IMR-90 (cell line): ENCODE data around the gene C5. TPM values are rescaled to one million over a fixed set of nuclear protein-coding genes. Genes with fewer than 3 reads are reported as not detected.

Experiments
- ATAC-seq: fragments of 200-7000 bp; cut with Tn5 transposase; 2 replicates; pipeline ENCODE4 v1.9.1; 2020; ENCODE audit warnings: low read depth, mild to moderate bottlenecking, moderate library complexity
- BruUV-seq: library from RNA; stranded (reverse); fragments of 400-500 nt; replicated peaks from 2 replicates; lab custom pipeline; 2021; lab: Mats Ljungman, UMichigan
- CTCF ChIA-PET: fragments of 300-600 bp; formaldehyde crosslinking; extraction: SDS; loops from one replicate; lab custom pipeline; 2021; ENCODE audit warnings: antibody characterized with exemption; lab: Yijun Ruan, JAX
- POLR2A ChIA-PET: fragments of 300-600 bp; sonication (Branson Sonifier 250); formaldehyde crosslinking; loops from one replicate; lab custom pipeline; 2022; ENCODE audit warnings: antibody characterized with exemption; ENCODE audit not compliant: unreplicated experiment; lab: Charles Lee
- DNase-seq: peaks from one replicate; pipeline ENCODE4 v3.0.0; 2013
- H2AFZ ChIP-seq: replicated peaks from 2 replicates; pipeline ENCODE3; 2013; ENCODE audit warnings: low read length, mild to moderate bottlenecking; ENCODE audit not compliant: poor library complexity
- H2AK5ac ChIP-seq: 2 replicates; pipeline ENCODE4 v1.6.1; 2013; ENCODE audit warnings: low read depth, low read length, inconsistent platforms
- H2AK9ac ChIP-seq: replicated peaks from 2 replicates; pipeline ENCODE3; 2013; ENCODE audit warnings: mild to moderate bottlenecking, low read depth, low read length, moderate library complexity; ENCODE audit not compliant: poor library complexity
- H2BK120ac ChIP-seq: 2 replicates; pipeline ENCODE4 v1.6.1; 2013; ENCODE audit warnings: low read depth, low read length, inconsistent platforms
- H2BK15ac ChIP-seq: 3 replicates; pipeline ENCODE4 v1.6.1; 2013; ENCODE audit warnings: low read depth, low read length, inconsistent platforms
- H2BK20ac ChIP-seq: 2 replicates; pipeline ENCODE4 v1.6.1; 2013; ENCODE audit warnings: low read depth, mild to moderate bottlenecking, inconsistent platforms, low read length, moderate library complexity
- H2BK5ac ChIP-seq: 2 replicates; pipeline ENCODE4 v1.6.1; 2013; ENCODE audit warnings: mild to moderate bottlenecking, low read depth, low read length, inconsistent platforms; ENCODE audit not compliant: poor library complexity, severe bottlenecking
- H3K14ac ChIP-seq: replicated peaks from 2 replicates; pipeline ENCODE4 v1.6.1; 2013; ENCODE audit warnings: low read depth, low read length, inconsistent platforms
- H3K18ac ChIP-seq: 2 replicates; pipeline ENCODE4 v1.6.1; 2013; ENCODE audit warnings: low read depth, low read length, control low read depth
- H3K23ac ChIP-seq: 2 replicates; pipeline ENCODE4 v1.6.1; 2013; ENCODE audit warnings: low read depth, low read length, inconsistent platforms
- H3K27ac ChIP-seq: 2 replicates; pipeline ENCODE4 v1.5.1; 2013; ENCODE audit warnings: mild to moderate bottlenecking, control low read depth, low read length; ENCODE audit not compliant: insufficient read depth
- H3K27me3 ChIP-seq: 2 replicates; pipeline ENCODE4 v1.6.1; 2013; ENCODE audit warnings: low read length; ENCODE audit not compliant: control insufficient read depth, insufficient read depth
- H3K36me3 ChIP-seq: 2 replicates; pipeline ENCODE4 v1.6.1; 2013; ENCODE audit warnings: low read length, mixed read lengths; ENCODE audit not compliant: control insufficient read depth, insufficient read depth
- H3K4ac ChIP-seq: 2 replicates; pipeline ENCODE4 v1.6.1; 2013; ENCODE audit warnings: low read depth, low read length, inconsistent platforms
- H3K4me1 ChIP-seq: 2 replicates; pipeline ENCODE4 v1.6.1; 2013; ENCODE audit warnings: low read length, mixed read lengths; ENCODE audit not compliant: control insufficient read depth, insufficient read depth
- H3K4me2 ChIP-seq: 2 replicates; pipeline ENCODE4 v1.6.1; 2013; ENCODE audit warnings: low read depth, mild to moderate bottlenecking, control low read depth, low read length, moderate library complexity
- H3K4me3 ChIP-seq: 2 replicates; pipeline ENCODE4 v1.5.1; 2013; ENCODE audit warnings: low read depth, mild to moderate bottlenecking, control low read depth, low read length, moderate library complexity; ENCODE audit not compliant: insufficient read depth
- H3K56ac ChIP-seq: 2 replicates; pipeline ENCODE4 v1.6.1; 2013; ENCODE audit warnings: low read length, inconsistent platforms; ENCODE audit not compliant: insufficient read depth; ENCODE audit errors: extremely low read depth
- H3K79me1 ChIP-seq, 2 experiments: 2 replicates each; pipeline ENCODE4 v1.6.1; 2013; ENCODE audit warnings: low read length in 2 of 2, inconsistent platforms in 1 of 2, low read depth in 1 of 2
- H3K9ac ChIP-seq: 2 replicates; pipeline ENCODE4 v1.6.1; 2013; ENCODE audit warnings: low read depth, low read length, control low read depth
- H3K9me1 ChIP-seq: 2 replicates; pipeline ENCODE4 v1.6.1; 2013; ENCODE audit warnings: low read length, inconsistent platforms; ENCODE audit not compliant: insufficient read depth
- H3K9me3 ChIP-seq: 2 replicates; pipeline ENCODE4 v1.6.1; 2013; ENCODE audit warnings: low read length; ENCODE audit not compliant: control insufficient read depth, insufficient read depth
- H4K20me1 ChIP-seq: 2 replicates; pipeline ENCODE4 v1.6.1; 2013; ENCODE audit warnings: low read length, inconsistent platforms; ENCODE audit not compliant: insufficient read depth
- H4K5ac ChIP-seq: 2 replicates; pipeline ENCODE4 v1.6.1; 2013; ENCODE audit warnings: mild to moderate bottlenecking, low read depth, low read length, control low read depth
- H4K8ac ChIP-seq, 2 experiments: 2 replicates each; pipeline ENCODE4 v1.6.1; 2013; ENCODE audit warnings: low read depth in 2 of 2, low read length in 2 of 2, control low read depth in 1 of 2, inconsistent platforms in 1 of 2
- H4K91ac ChIP-seq: 2 replicates; pipeline ENCODE4 v1.6.1; 2013; ENCODE audit warnings: low read depth, low read length, inconsistent platforms; ENCODE audit not compliant: insufficient read depth
- RAD21 ChIP-seq: IDR thresholded peaks from 2 replicates; pipeline ENCODE4 v1.6.1; 2012; ENCODE audit warnings: low read length, improper control_type of control experiment
- WGBS, 2 experiments: methylation state at CpG; one replicate each; pipeline versions ENCODE4 v1.1.5 to v1.1.7; 2013; ENCODE audit warnings: missing lambda C conversion rate in 2 of 2; ENCODE audit not compliant: insufficient read length in 1 of 2; ENCODE audit errors: extremely low coverage in 2 of 2; 5-methylcytosine and 5-hydroxymethylcytosine counted together
- dilution Hi-C: fragments of 300-500 bp; cut with HindIII; formaldehyde crosslinking; loops from one replicate; pipeline ENCODE4 v1.14.3; 2018; ENCODE audit warnings: low sequenced_read_pairs; ENCODE audit not compliant: unreplicated experiment
- in situ Hi-C: fragments of 300-500 bp; cut with MboI; formaldehyde crosslinking; loops from 3 replicates; pipeline ENCODE4 v1.14.3; 2019; ENCODE audit warnings: low sequenced_read_pairs, inconsistent platforms, mixed read lengths
- intact Hi-C: fragments of 100-400 bp; cut with micrococcal nuclease; formaldehyde crosslinking; loops from 2 replicates; pipeline ENCODE4 v1.10.0; 2022
- polyA plus RNA-seq, 3 experiments: library from polyadenylated mRNA; depleted of rRNA; stranded (reverse); fragments of >200 nt; gene quantifications; 2 replicates each; pipeline ENCODE4 v1.2.3, GENCODE V29; 2012; ENCODE audit warnings: low replicate concordance in 1 of 3
- total RNA-seq: library from RNA; depleted of rRNA; stranded (reverse); fragments of >200 nt; gene quantifications from 2 replicates; pipeline ENCODE4 v1.2.3, GENCODE V29; 2012

Gene C5
- total and polyA plus RNA-seq, 2 of the 4 experiments (the other 2 are of a cell fraction) = 1.5 to 2.3 TPM

- no peak for TF ChIP-seq RAD21
- dilution Hi-C loops = no loop called here
These were observed 84.6 kb downstream of the C5 start for GRCh38 chr9:120965344-120966012.

More at GRCh38 chr9:120965344-120966012, 84.6 kb downstream of the C5 start:
- no peak overlapping the region for H2AK5ac ChIP-seq
- no peak overlapping the region for H2AK9ac ChIP-seq
- H3K9me3 ChIP-seq = no peaks in the 10 kb centered on the region
- WGBS, 2 experiments = no CpG with 5 or more reads among the region's 4 CpGs
- peaks cover 1% of the 10 kb centered on the region for H3K4me1 ChIP-seq
- no peak overlapping the region for H3K18ac ChIP-seq
- H3K4ac ChIP-seq = no peak overlapping the region
- H2BK20ac ChIP-seq = no peak overlapping the region
- CTCF ChIA-PET = interaction anchor here (1.1 to 1.2 kb wide), 2 partner anchors 11 to 20 kb away, joined by 3 read pairs; no protein-coding TSS in a partner anchor
- H3K79me1 ChIP-seq = no peaks in the 10 kb centered on the region
- H4K91ac ChIP-seq = no peak overlapping the region
- no peaks in the 10 kb centered on the region for H3K27me3 ChIP-seq
- ATAC-seq (no peak), DNase-seq (no peak)
- no peak overlapping the region for H3K9ac ChIP-seq
- no peaks in the 10 kb centered on the region for H4K20me1 ChIP-seq
- H2AFZ ChIP-seq = no peak overlapping the region
- POLR2A ChIA-PET = no interaction called here
- H3K56ac ChIP-seq = no peak overlapping the region
- no peaks in the 10 kb centered on the region for H3K36me3 ChIP-seq
- H2BK15ac ChIP-seq = no peak overlapping the region
- no peak overlapping the region for H3K23ac ChIP-seq
- H4K5ac ChIP-seq = no peak overlapping the region
- peaks cover 2% of the 10 kb centered on the region; the same call in 1 of the 2 replicates for H3K9me1 ChIP-seq
- intact Hi-C loops = no loop called here
- H3K14ac ChIP-seq = no peak overlapping the region
- no peak overlapping the region for H2BK120ac ChIP-seq
- BruUV-seq = no TSS peak
- H4K8ac ChIP-seq = no peak overlapping the region
- H3K27ac ChIP-seq = no peak overlapping the region
- no peak overlapping the region for H2BK5ac ChIP-seq
- H3K4me3 ChIP-seq = no peak overlapping the region
- H3K4me2 ChIP-seq = no peak overlapping the region
- in situ Hi-C loops = no loop called here
